Adrenal gland (tissue), 12 donors: ENCODE data around the gene SLC25A21. TPM values are rescaled to one million over a fixed set of nuclear protein-coding genes. Genes with fewer than 3 reads are reported as not detected.
"Not testable (repeated sequence)": the region's sequence is repeated elsewhere in the genome, so short reads cannot be mapped to it uniquely, and the experiment has no call there.

Experiments used
- DNase-seq, 7 donors: peaks; one replicate each; pipeline ENCODE4 v3.0.0-alpha.2; 2019 to 2020
- H3K27ac ChIP-seq, 5 donors: fragments of 200-600 bp; sonication (generic) in 4 of 5; 1 replicate in 3 of 5; 2 replicates in 2 of 5; pipeline versions ENCODE4 v1.5.1 to v1.8.0; 2016 to 2020; ENCODE audit warnings: mild to moderate bottlenecking in 1 of 5
- H3K27me3 ChIP-seq: fragments of 200-600 bp; 2 replicates; pipeline ENCODE4 v1.8.0; 2021
- H3K36me3 ChIP-seq, 2 donors: fragments of 200-600 bp; replicated peaks in 1 of 2; 1 replicate in 1 of 2; 2 replicates in 1 of 2; pipeline versions ENCODE4 v1.5.1 to v1.8.0; 2018 to 2022
- H3K4me1 ChIP-seq, 2 donors: fragments of 200-600 bp; replicated peaks in 1 of 2; 1 replicate in 1 of 2; 2 replicates in 1 of 2; pipeline versions ENCODE4 v1.5.1 to v1.8.0; 2018 to 2021
- H3K4me3 ChIP-seq, 4 donors: fragments of 200-600 bp; sonication (generic) in 3 of 4; one replicate each; pipeline ENCODE4 v1.5.1; 2016 to 2018
- H3K9me3 ChIP-seq, 3 donors: fragments of 200-600 bp; sonication (generic) in 1 of 3; replicated peaks in 1 of 3; 1 replicate in 2 of 3; 2 replicates in 1 of 3; pipeline versions ENCODE4 v1.5.1 to v1.8.0; 2016 to 2021
- CTCF ChIP-seq, 6 experiments: fragments of 450-650 bp in 4 of 6; fragments of 200-600 bp in 2 of 6; sonication (generic) in 1 of 6; IDR thresholded peaks; 1 replicate in 5 of 6; 2 replicates in 1 of 6; pipeline versions ENCODE4 v1.5.1 to v1.8.0; 2016 to 2021; ENCODE audit warnings: antibody characterized with exemption in 6 of 6, mild to moderate bottlenecking in 2 of 6, moderate library complexity in 1 of 6
- POLR2A ChIP-seq, 2 donors: fragments of 450-650 bp; IDR thresholded peaks; one replicate each; pipeline ENCODE4 v1.6.1; 2017; ENCODE audit warnings: antibody characterized with exemption in 2 of 2, mild to moderate bottlenecking in 2 of 2, moderate library complexity in 1 of 2
- WGBS, 4 donors: extraction: QIAGEN DNeasy Blood & Tissue Kit in 2 of 4; methylation state at CpG; one replicate each; pipeline versions ENCODE4 v1.1.5 to v1.1.7; 2013 to 2017; 5-methylcytosine and 5-hydroxymethylcytosine counted together
- intact Hi-C, 2 donors: fragments of 100-400 bp; cut with DNase I; formaldehyde crosslinking; loops; one replicate each; pipeline versions ENCODE4 v1.14.1 to v1.15.0; 2022 to 2023
- polyA plus RNA-seq, 3 donors: library from polyadenylated mRNA; stranded (reverse); fragments of 200-250 nt in 2 of 3; fragments of 350-450 nt in 1 of 3; fragmentation: Illumina TruSeq in 1 of 3; extraction: RNeasy Lipid Tissue Mini Kit (QIAGEN cat#74804) in 1 of 3; gene quantifications; one replicate each; pipeline ENCODE4 v1.2.3, GENCODE V29; 2013 to 2014
- total RNA-seq, 9 donors: library from RNA; depleted of rRNA in 4 of 9; stranded (reverse); fragments of >200 nt in 4 of 9; fragments of 120-200 nt in 1 of 9; fragmentation: NEBNext Ultra II Directional in 1 of 9; extraction: Animal tissue kit (Norgen Biotek cat#: 25700) in 1 of 9; gene quantifications; one replicate each; pipeline versions ENCODE4 v1.1.0 to v1.2.4, GENCODE V29; 2013 to 2023
- donor health status: healthy with polysubstance abuse.
- donor health status: Bipolar disorder and iron deficiency.
- donor health status: DM: yes; HTN: yes; CAD: no.
- donor health status: DM: no; HTN: no; CAD: no.
- donor health status: DM: no; HTN: no; CAD: no.
- donor health status: DM: yes; HTN: yes; CAD: no.

SLC25A21 gene
- total and polyA plus RNA-seq, 12 donors = 0.14 to 3.8 (median 0.56) TPM

- TF ChIP-seq CTCF (IDR thresholded peaks at IDR 0.05) (no peak), POLR2A (IDR thresholded peaks at IDR 0.05) (no peak)
- Histone ChIP-seq H3K9me3 (no peaks in the 10 kb centered on the region), H3K4me3 (no peak overlapping the region), H3K27me3 (no peaks in the 10 kb centered on the region), H3K27ac (no peak overlapping the region), H3K4me1 (no peaks in the 10 kb centered on the region), H3K36me3 (no peaks in the 10 kb centered on the region)
- WGBS, 4 donors = 0% methylated on average over 1 of the region's 1 CpG
- intact Hi-C loops = no loop called here
- no peak for DNase-seq
Measured at GRCh38 chr14:37082449-37082848, 90.0 kb downstream of the SLC25A21 start.

GRCh38 chr14:37081856-37082255, 90.5 kb downstream of the SLC25A21 start:
- intact Hi-C loops = no loop called here
- no peaks in the 10 kb centered on the region for H3K36me3 ChIP-seq
- no peaks in the 10 kb centered on the region for H3K27me3 ChIP-seq
- DNase-seq = no peak
- H3K9me3 ChIP-seq = no peaks in the 10 kb centered on the region
- H3K4me1 ChIP-seq = no peaks in the 10 kb centered on the region
- H3K4me3 ChIP-seq = no peak overlapping the region
- no peak for TF ChIP-seq CTCF (IDR thresholded peaks at IDR 0.05)
- no peak for TF ChIP-seq POLR2A (IDR thresholded peaks at IDR 0.05)
- no peak overlapping the region for H3K27ac ChIP-seq

- H3K27me3 ChIP-seq = no peaks in the 10 kb centered on the region
- intact Hi-C loops = no loop called here
- H3K4me1 ChIP-seq = no peaks in the 10 kb centered on the region
- no peaks in the 10 kb centered on the region for H3K9me3 ChIP-seq
- no peak overlapping the region for H3K27ac ChIP-seq
- DNase-seq = no peak
- H3K36me3 ChIP-seq = no peaks in the 10 kb centered on the region
- no peak for TF ChIP-seq POLR2A (IDR thresholded peaks at IDR 0.05)
- TF ChIP-seq CTCF (IDR thresholded peaks at IDR 0.05) = no peak
- WGBS, 4 donors = 89 to 94% (median 93%) methylated on average over 2 of the region's 2 CpGs
- H3K4me3 ChIP-seq = no peak overlapping the region
Measured at GRCh38 chr14:37081218-37081617, 91.2 kb downstream of the SLC25A21 start.

GRCh38 chr14:37078131-37078530, 94.3 kb downstream of the SLC25A21 start:
- TF ChIP-seq POLR2A (IDR thresholded peaks at IDR 0.05) (no peak), CTCF (IDR thresholded peaks at IDR 0.05) (no peak)
- no peak overlapping the region for H3K4me3 ChIP-seq
- H3K36me3 ChIP-seq = no peaks in the 10 kb centered on the region
- H3K27ac ChIP-seq = no peak overlapping the region
- intact Hi-C loops = no loop called here
- no peaks in the 10 kb centered on the region for H3K27me3 ChIP-seq
- no peaks in the 10 kb centered on the region for H3K9me3 ChIP-seq
- no peaks in the 10 kb centered on the region for H3K4me1 ChIP-seq
- 50 to 66% (median 53%) methylated on average over 2 of the region's 2 CpGs for WGBS, 4 donors
- DNase-seq = no peak

- H3K4me1 ChIP-seq, H3K27ac ChIP-seq, intact Hi-C loops, H3K36me3 ChIP-seq, H3K9me3 ChIP-seq, DNase-seq, H3K27me3 ChIP-seq, H3K4me3 ChIP-seq: not testable (repeated sequence)
- WGBS, 4 donors = 64 to 70% (median 67%) methylated on average over 4 of the region's 4 CpGs
Measured at GRCh38 chr14:37074320-37074719, 98.1 kb downstream of the SLC25A21 start.
